Endometrial microvascular endothelial cells (primary cell): ENCODE results near the gene MTCH2. TPM values are rescaled to one million over a fixed set of nuclear protein-coding genes. Genes with fewer than 3 reads are reported as not detected.
"Not testable (repeated sequence)": the region's sequence is repeated elsewhere in the genome, so short reads cannot be mapped to it uniquely, and the experiment has no call there.

Source experiments
- in situ Hi-C: cut with HindIII; loops from 2 replicates; pipeline ENCODE4 v1.10.0; 2017; ENCODE audit warnings: low sequenced_read_pairs, low pct_unique_long_range_greater_than_20kb; ENCODE audit errors: inconsistent ontology term
- total RNA-seq: library from RNA; depleted of rRNA; stranded (reverse); fragments of >200 nt; gene quantifications from one replicate; pipeline ENCODE4 v1.2.3, GENCODE V29; 2015; ENCODE audit errors: inconsistent ontology term

Gene MTCH2
- total RNA-seq, result 164 TPM

DNA sequence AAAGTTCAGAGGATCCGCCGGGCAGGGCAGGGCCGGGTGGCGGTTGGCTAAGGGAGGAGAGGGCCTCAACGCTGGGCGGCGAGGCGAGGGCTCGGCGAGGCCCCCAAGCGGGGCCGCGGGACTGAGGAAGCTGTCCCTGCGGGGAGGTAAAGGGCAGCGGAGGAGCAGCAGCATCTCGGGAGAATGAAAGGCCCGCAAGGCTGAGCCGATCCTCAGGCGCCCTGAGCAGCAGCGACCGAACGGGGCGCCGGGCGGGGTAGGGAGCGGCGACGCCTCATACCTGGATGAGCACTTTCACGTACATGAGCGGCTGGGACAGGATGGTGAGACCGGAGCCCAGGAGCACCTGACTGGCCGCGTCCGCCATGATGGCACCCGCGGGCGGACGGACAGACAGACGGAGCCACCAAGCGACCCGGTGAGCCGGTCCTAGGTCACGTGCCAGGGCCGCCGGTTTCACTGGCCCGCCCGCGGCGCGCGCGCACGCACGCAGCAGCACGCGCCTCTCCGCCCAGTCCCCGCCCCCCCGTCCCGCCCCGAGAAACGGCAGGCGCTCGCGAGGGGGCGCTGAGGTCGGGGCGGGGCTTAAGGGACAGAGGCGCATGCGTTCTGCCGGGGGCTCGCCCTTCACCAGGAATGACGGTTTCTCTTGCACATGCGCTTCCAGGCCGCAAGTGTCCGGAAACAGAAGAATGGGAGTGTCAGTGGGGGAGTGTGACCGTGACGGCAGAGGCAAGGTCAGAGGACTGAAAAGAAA is at the start of gene MTCH2:
Gene MTCH2, minus strand, starts transcription at position 461 of the 757 bp plus-strand sequence. Its CDS starts 94 bp downstream, at position 367.
- in situ Hi-C loops, result no loop called here

DNA sequence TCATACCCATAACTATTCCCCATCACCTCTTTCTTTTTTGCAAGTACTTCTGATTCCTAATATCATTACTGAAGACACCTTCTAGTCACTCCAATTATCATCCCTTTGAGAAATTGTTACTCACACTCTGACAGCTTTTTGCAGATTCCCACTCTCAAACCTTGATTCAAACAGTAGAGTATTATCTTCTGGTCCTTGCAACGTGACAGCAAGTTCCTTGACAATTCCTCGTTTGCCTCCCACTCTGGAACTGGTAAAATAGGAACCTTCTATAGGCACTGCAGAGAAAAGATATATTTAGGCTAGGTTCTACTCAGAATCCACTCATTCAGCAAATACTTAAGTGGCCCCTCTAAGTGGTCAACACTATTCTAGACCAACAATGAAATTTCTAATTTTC is 49.6 kb upstream of the MTCH2 start:
- in situ Hi-C loops, result no loop called here

DNA sequence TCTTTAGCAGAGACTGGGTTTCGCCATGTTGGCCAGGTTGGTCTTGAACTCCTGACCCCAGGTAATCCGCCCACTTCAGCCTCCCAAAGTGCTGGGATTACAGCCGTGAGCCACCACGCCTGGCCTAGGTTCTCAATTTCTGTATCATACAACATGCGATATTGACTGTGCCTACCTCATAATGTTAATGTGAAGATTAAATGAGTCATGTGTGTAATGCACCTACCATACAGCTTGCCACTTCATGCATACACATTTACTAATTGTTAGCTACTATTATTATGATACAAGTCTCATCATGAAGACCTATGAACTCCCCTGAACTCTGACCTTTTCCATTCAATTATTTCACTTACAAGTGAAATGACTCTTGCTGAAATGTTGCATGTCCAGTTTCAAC is 47.1 kb upstream of the MTCH2 start:
- in situ Hi-C loops, result no loop called here

DNA sequence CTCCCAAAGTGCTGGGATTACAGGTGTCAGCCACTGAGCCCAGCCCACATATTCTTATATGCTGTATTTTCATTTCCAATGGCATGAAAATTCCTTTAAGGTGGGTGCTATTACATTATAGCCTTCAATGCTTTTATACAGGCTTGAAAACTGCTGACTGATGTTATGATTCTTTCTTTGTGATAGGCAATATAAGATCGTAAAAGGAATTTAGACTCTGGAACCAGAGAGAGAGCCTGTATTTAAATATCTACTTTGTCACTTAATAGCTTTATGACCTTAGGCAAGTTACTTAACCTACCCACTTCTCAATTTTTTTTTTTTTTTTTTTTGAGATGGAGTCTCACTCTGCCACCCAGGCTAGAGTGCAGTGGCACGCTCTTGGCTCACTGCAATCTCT is 46.6 kb upstream of the MTCH2 start:
- in situ Hi-C loops, result no loop called here

DNA sequence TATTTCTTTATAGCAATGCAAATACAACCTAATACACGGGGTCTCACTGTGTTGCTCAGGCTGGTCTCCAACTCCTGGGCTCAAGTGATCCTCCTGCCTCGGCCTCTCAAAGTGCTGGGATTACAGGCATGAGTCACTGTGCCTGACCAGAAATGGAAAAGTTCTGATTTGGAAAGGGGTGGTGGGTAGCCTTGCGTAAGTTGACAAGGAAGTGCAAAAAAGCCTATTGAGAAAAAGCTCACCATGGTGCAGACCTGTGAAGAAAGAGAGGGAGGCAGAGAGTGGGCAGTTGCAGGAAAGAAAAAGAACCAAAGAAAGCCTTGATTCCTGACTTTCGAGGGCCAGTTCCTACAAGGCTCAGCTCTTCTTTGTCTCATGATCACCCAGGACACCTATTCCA is 45.8 kb upstream of the MTCH2 start:
- in situ Hi-C loops, result no loop called here

DNA sequence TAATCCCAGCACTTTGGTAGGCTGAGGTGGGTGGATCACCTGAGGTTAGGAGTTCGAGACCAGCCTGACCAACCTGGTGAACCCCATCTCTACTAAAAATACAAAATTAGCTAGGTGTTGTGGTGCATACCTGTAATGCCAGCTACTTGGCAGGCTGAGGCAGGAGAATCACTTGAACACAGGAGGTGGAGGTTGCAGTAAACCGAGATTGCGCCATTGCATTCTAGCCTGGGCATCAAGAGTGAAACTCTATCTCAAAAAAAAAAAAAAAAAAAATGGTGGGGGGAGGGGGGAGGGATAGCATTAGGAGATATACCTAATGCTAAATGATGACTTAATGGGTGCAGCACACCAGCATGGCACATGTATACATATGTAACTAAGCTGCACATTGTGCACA is 44.3 kb upstream of the MTCH2 start:
- in situ Hi-C loops, result not testable (repeated sequence)

DNA sequence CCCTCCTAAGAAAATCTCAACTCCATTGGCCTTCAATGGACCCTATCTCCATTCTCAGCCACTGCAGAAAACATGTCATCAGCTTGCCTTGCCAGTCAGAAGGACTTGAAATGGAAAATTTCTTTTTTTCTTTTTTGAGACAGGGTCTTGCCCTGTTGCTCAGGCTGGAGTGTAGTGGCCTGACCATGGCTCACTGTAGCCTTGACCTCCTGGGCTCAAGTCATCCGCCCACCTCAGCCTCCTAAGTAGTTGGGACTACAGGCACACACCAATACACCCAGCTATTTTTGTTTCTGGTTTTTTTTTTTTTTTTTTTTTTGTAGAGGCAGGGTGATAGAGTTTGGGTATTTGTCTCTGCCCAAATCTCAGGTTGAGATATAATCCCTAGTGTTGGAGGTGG is 43.8 kb upstream of the MTCH2 start:
- in situ Hi-C loops, result no loop called here

DNA sequence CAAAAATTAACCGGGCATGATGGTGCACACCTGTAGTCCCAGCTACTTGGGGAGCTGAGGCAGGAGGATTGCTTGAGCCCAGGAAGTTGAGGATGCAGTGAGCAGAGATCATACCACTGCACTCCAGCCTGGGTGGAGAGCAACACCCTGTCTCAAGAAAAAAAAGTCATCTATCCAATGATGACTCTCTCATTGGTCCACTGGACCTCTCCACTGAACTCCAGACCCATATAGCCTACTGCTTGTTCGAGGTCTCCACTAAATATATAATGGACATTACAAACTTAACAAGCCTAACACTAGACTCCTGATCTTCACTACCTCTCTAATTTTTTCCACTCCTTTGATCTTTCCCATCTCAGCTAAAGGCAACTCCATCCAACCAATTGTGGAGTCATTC is 33.5 kb upstream of the MTCH2 start:
- in situ Hi-C loops, result no loop called here

DNA sequence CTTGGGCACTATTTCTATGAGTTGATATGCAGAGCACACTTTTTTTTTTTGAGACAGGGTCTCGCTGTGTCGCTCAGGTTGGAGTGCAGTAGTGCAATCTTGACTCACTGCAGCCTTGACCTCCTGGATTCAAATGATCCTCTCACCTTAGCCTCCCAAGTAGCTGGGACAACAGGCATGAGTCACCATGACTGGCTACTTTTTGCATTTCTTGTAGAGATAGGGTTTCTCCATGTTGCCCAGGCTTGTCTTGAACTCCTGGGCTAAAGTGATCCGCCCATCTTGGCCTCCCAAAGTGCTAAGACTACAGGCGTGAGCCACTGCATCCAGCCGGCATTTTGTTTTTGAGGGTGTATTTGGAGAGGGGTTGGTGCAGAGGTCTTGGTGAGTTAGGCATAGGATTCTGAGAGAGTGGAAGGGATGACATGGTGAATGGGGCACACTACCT is 29.9 kb upstream of the MTCH2 start:
- in situ Hi-C loops, result no loop called here

DNA sequence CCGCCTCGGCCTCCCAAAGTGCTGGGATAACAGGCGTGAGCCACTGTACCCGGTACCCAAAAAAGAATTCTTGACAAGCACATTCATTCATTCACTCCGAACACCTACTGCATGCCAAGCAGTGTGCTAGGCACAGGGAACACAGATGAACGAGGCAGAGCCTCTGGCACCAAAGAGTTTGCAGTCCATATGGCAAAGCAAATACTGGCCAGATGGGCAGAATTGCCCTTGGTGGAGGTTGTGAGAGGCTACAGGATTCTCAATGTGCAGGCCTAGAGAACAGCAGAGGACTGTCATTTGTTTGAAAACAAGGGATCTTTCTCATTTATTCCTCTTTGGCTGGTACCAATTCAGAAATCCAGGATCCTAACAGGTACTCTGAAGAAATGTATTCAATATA is 27.5 kb upstream of the MTCH2 start:
- in situ Hi-C loops, result no loop called here

DNA sequence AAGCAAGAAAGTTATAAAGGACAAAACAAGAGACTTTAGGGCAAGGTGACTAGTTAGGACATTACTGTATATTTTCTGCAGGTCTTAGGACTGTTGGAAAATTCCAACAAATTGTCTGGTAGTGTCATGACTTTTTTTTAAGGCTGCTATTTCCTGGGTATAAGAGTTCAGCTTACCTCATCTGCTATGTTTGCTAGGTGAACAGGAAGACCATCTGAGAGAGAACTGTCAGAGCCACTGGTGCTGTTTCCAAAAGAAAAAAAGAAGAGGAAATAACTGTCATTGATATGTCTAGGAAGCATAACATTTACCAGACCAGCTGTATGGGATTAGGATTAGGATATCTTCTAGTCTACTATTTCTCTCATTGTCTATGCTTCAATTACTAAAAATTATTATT is 26.3 kb upstream of the MTCH2 start:
- in situ Hi-C loops, result no loop called here

DNA sequence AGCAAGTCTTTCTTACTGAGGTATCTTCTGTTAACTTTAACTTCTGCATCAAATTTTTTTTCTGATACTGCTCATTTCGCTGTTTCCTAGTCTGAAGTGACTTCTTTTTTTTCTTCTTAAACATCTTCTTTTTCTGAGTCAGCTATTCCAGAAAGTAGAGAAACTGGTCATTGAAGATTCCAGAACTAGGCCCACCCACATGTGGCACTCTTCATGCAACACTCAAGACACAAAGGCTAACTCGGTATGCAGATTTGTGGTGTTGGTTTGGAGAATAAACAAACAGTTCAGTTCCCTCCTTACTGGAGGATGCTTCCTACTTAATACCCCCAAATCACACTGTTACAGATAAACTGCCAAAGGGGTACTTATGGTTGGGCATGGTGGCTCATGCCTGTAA is 25.2 kb upstream of the MTCH2 start:
- in situ Hi-C loops, result no loop called here

DNA sequence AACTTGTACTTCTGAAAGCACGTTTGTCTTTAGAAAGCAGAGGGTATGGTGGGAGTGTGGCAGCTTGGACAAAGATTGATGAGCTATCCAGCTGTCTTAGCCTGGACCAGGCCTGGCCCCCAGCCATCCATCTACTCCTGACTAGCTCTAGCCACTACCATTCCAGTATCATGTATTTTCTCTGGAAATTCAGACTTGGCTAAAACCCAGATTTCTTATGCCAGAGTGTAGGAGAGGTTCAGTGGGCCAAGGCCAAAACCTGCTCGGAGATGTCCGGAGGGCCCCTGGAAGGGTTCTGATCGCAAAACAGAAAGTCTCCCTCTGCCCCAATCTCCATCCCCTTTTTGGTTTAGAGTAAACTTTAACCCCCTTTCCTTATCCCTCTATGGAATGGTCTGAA is 24.8 kb upstream of the MTCH2 start:
- in situ Hi-C loops, result no loop called here

DNA sequence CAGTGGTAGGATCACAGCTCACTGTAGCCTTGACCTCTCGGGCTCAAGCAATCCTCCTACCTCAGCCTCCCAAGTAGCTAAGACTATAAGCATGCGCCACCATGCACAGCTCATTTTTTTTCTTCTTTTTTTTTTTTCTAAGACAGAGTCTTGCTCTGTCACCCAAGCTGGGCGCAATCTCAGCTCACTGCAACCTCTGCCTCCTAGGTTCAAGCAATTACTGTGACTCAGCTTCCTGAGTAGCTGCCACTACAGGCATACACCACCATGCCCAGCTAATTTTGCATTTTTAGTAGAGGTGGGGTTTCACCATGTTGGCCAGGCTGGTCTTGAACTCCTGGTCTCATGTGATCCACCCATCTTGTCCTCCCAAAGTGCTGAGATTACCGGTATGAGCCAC is 22.6 kb upstream of the MTCH2 start:
- in situ Hi-C loops, result not testable (repeated sequence)

DNA sequence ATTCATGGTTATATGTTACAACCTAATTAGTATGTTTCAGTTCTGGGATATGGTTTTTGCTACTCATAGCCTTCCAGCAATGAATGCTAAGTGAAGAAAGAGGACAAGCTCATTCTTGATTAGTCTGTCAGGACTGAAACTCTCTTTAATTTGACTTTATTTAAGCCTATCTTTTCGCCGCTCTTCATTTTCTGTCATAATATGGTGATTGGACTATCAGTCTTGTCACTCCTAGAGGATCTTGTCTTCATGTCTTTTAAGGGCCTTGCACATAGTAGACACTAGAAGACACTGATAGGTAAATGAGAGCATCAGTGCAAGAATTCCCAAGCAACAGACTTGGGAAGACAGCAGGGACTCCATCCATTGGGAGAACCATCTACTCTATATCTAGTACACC is 18.9 kb upstream of the MTCH2 start:
- in situ Hi-C loops, result no loop called here

DNA sequence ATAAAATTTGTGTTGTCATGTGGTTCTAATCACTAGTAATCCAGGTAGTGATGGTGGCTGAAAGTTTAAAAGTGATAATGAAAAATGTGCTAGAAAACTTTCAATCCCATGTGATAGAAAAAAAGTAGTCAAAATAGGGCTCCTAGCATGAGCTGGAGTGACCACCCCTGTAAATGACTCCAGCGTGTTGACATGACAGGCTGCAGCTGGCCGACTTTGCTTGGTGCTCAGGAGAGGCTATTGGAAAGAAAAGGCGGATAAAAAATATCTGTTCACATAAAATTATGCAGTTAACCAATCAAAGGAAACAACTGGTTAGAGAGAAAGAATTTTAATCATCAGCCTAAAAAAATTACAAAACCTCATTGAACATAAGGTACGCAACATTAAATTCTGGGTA is 16.9 kb upstream of the MTCH2 start:
- in situ Hi-C loops, result no loop called here

DNA sequence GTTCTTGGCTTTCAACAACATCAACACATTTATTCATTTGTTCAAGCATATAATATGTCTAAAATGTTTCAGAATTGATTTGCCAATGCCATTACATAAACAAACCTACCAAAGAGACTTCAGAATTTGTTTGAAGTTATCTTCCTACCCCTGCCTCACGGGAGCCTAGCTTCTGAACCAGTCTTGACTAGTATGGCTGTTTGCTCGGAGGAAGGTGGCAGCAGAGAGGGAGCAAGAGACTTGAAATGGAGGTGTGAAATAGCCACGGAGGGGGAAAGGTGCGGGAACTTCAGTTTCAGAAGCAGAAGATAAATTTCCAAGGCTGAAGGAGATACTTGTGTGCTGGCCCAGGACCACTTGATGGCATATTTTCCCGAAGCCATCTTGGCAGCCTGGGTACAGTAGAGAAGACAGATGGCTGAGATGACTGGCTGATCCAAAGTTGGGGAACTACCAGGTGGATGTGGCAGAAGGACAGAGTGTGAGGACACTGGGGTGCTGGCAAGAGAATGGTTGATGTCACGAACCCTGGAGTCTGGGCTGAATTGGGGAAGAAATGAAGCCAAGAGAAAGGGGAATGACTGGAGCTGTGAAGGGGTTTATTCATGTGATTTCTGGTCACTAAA is 14.0 kb upstream of the MTCH2 start:
- in situ Hi-C loops, result no loop called here

DNA sequence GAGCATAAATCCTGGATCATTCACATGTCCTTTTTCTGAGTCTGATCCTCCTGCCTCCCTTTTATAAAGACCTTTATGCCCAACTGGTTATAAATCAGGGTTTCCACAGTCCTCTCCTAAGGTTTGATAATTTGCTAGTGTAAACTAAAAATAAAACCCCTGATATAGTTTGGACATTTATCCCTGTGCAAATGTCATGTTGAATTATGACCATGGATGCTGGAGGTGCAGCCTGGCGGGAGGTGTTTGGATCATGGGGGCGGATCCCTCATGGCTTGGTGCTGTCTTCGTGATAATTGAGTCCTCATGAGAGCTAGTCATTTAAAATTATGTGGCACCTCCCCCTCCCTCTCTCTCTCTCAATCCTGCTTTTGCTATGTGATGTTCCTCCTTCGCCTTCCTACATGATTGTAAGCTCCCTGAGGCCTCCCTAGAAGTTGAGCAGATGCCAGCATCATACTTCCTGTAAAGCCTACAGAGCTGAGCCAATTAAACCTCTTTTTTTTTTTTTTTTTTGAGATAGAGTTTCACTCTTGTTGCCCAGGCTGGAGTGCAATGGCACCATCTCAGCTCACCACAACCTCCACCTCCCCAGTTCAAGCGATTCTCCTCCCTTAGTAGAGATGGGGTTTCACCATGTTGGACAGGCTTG is 9.6 kb upstream of the MTCH2 start:
- in situ Hi-C loops, result no loop called here

DNA sequence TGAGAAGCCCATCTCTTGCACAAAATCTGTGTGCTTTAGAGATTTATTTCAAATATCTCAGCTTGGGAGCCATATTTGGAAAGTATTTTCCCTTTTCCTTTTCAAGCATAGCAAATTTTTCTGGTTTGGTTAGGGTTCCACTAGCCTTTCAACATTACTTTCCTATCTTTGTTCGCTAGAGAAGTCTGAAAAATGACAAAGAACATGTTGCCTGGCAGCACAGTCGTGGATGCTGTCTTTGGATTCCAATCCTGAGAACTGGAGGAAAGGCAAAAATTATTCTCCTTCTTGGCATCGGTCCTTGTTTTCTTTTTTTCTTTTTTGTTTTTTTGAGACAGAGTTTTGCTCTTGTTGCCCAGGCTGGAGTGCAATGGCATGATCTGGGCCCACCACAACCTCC is 6.9 kb upstream of the MTCH2 start:
- in situ Hi-C loops, result no loop called here

DNA sequence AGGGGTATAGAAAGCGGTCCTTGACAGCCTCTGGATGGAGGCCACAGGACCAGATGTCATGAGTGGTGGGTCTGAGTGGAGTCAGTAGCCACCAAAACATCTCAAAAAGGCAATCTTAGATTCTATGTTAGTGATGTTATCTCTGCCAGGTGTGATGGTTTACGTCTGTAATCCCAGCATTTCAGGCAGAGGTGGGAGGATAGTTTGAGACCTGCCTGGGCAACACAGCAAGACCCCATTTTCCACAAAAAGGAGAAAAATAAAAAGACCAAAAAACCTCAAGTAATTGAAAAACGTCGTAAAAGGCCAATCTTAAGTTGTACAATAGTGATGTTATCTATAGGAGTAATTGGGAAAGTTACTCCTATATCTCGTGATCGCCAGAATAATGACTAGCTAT is 3.7 kb upstream of the MTCH2 start:
- in situ Hi-C loops, result no loop called here
